GM12878 (cell line): ENCODE results near the gene FKRP. TPM values are rescaled to one million over a fixed set of nuclear protein-coding genes. Genes with fewer than 3 reads are reported as not detected.

ENCODE experiments used
- ATAC-seq: fragments of 200-7000 bp; cut with Tn5 transposase; 3 replicates; pipeline ENCODE4 v1.9.1; 2020; ENCODE audit warnings: mild to moderate bottlenecking, moderate library complexity
- Bru-seq: library from RNA; stranded (reverse); fragments of 400-500 nt; gene quantifications from one replicate; lab custom pipeline; 2021; lab: Mats Ljungman, UMichigan
- BruChase-seq, 2 experiments: library from RNA; stranded (reverse); fragments of 400-500 nt; gene quantifications; one replicate each; lab custom pipeline; 2021; lab: Mats Ljungman, UMichigan
- BruUV-seq: library from RNA; stranded (reverse); fragments of 400-500 nt; replicated peaks from 2 replicates; lab custom pipeline; 2021; lab: Mats Ljungman, UMichigan
- CTCF ChIA-PET: fragments of 300-600 bp; sonication (Branson Sonifier 250); formaldehyde crosslinking; extraction: SDS; loops from one replicate; lab custom pipeline; 2021; ENCODE audit warnings: inconsistent platforms; lab: Yijun Ruan, JAX
- POLR2A ChIA-PET: fragments of 350-600 bp; formaldehyde crosslinking; extraction: SDS; loops from one replicate; lab custom pipeline; 2021; ENCODE audit warnings: inconsistent platforms; lab: Charles Lee
- RAD21 ChIA-PET: fragments of 300-600 bp; sonication (Branson Sonifier 250); formaldehyde crosslinking; loops from one replicate; lab custom pipeline; 2023; ENCODE audit warnings: antibody characterized with exemption; ENCODE audit not compliant: unreplicated experiment; lab: Charles Lee
- SMC1A ChIA-PET: fragments of 300-600 bp; sonication (Branson Sonifier 250); formaldehyde crosslinking; loops from one replicate; lab custom pipeline; 2023; ENCODE audit not compliant: unreplicated experiment, uncharacterized antibody; lab: Charles Lee
- DNase-seq: peaks from one replicate; pipeline ENCODE4 v3.0.0-alpha.2; 2011; ENCODE audit warnings: low read depth, low spot score
- FAIRE-seq: peaks from 3 replicates; lab custom pipeline; 2011; peaks lifted over from hg19 to GRCh38; lab: Jason Lieb, UNC
- H2AFZ ChIP-seq: 2 replicates; pipeline ENCODE4 v1.6.0; 2011; ENCODE audit warnings: low read depth, low read length, control low read depth; ENCODE audit not compliant: control insufficient read depth
- H3K27ac ChIP-seq: 2 replicates; pipeline ENCODE4 v1.5.1; 2011; ENCODE audit warnings: control low read depth; ENCODE audit not compliant: control insufficient read depth, insufficient read depth
- H3K27me3 ChIP-seq, 2 experiments: replicated peaks in 1 of 2; 2 replicates each; pipeline versions ENCODE4 v1.6.0 to v1.6.1; 2011; ENCODE audit warnings: low read length in 1 of 2; ENCODE audit not compliant: control insufficient read depth in 2 of 2, insufficient read depth in 2 of 2
- H3K36me3 ChIP-seq, 2 experiments: 2 replicates each; pipeline ENCODE4 v1.5.1; 2011; ENCODE audit warnings: low read length in 1 of 2; ENCODE audit not compliant: control insufficient read depth in 2 of 2, insufficient read depth in 2 of 2
- H3K4me1 ChIP-seq: 2 replicates; pipeline ENCODE4 v1.6.1; 2011; ENCODE audit warnings: mild to moderate bottlenecking, low read length, moderate library complexity, mixed read lengths; ENCODE audit not compliant: control insufficient read depth, insufficient read depth
- H3K4me2 ChIP-seq: 2 replicates; pipeline ENCODE4 v1.6.0; 2011; ENCODE audit warnings: control low read depth; ENCODE audit not compliant: control insufficient read depth, insufficient read depth
- H3K4me3 ChIP-seq: fragments of 200-600 bp; sonication (generic); 2 replicates; pipeline ENCODE4 v1.5.1; 2016
- H3K79me2 ChIP-seq: 2 replicates; pipeline ENCODE4 v1.6.0; 2011; ENCODE audit warnings: low read length; ENCODE audit not compliant: control insufficient read depth, insufficient read depth
- H3K9ac ChIP-seq: 2 replicates; pipeline ENCODE4 v1.8.0; 2011; ENCODE audit warnings: low read length, control low read depth, mixed read lengths; ENCODE audit not compliant: control insufficient read depth, insufficient read depth
- H3K9me3 ChIP-seq: replicated peaks from 3 replicates; pipeline ENCODE4 v1.5.1; 2011; ENCODE audit warnings: mild to moderate bottlenecking, low read length; ENCODE audit not compliant: control insufficient read depth, insufficient read depth
- H4K20me1 ChIP-seq: 2 replicates; pipeline ENCODE4 v1.6.0; 2011; ENCODE audit not compliant: control insufficient read depth, insufficient read depth
- ASH2L ChIP-seq: fragments of 300-600, 200-600 bp; sonication (generic); IDR thresholded peaks from 2 replicates; pipeline ENCODE4 v1.6.1; 2017; ENCODE audit warnings: low read depth, mild to moderate bottlenecking, borderline replicate concordance
- CEBPZ ChIP-seq: fragments of 150-350 bp; IDR thresholded peaks from 2 replicates; pipeline ENCODE4 v1.6.1; 2016; ENCODE audit warnings: low read depth, low read length
- CHD1 ChIP-seq: IDR thresholded peaks from 2 replicates; pipeline ENCODE4 v1.6.1; 2012; ENCODE audit warnings: low read depth, low read length, improper control_type of control experiment
- DPF2 ChIP-seq: fragments of 450-650 bp; IDR thresholded peaks from 2 replicates; pipeline ENCODE4 v1.6.1; 2017; ENCODE audit warnings: mild to moderate bottlenecking
- KDM1A ChIP-seq: fragments of 200-600 bp; sonication (generic); IDR thresholded peaks from 2 replicates; pipeline ENCODE4 v1.6.1; 2016; ENCODE audit warnings: borderline replicate concordance
- LARP7 ChIP-seq: fragments of 450-650 bp; IDR thresholded peaks from 2 replicates; pipeline ENCODE4 v1.6.1; 2017; ENCODE audit warnings: mild to moderate bottlenecking
- NFYA ChIP-seq: IDR thresholded peaks from 2 replicates; pipeline ENCODE4 v1.6.1; 2011; ENCODE audit warnings: low read depth, mild to moderate bottlenecking, low read length, improper control_type of control experiment, borderline replicate concordance
- NR2F1 ChIP-seq: fragments of 450-650 bp; conservative IDR thresholded peaks from 2 replicates; pipeline ENCODE4 v1.6.1; 2017; ENCODE audit warnings: mild to moderate bottlenecking
- PAX5 ChIP-seq: IDR thresholded peaks from 2 replicates; pipeline ENCODE4 v1.6.1; 2011; ENCODE audit warnings: low read depth, low read length, borderline replicate concordance
- RAD21 ChIP-seq: IDR thresholded peaks from 2 replicates; pipeline ENCODE4 v1.6.1; 2011; ENCODE audit warnings: mild to moderate bottlenecking, low read depth, low read length, moderate library complexity; ENCODE audit not compliant: insufficient read depth
- RUNX3 ChIP-seq: IDR thresholded peaks from 2 replicates; pipeline ENCODE4 v1.6.1; 2012; ENCODE audit warnings: low read length, inconsistent platforms
- SMC3 ChIP-seq: IDR thresholded peaks from 2 replicates; pipeline ENCODE4 v1.6.1; 2011; ENCODE audit warnings: low read length, improper control_type of control experiment, borderline replicate concordance
- TAF1 ChIP-seq: IDR thresholded peaks from 2 replicates; pipeline ENCODE4 v1.6.1; 2011; ENCODE audit warnings: mild to moderate bottlenecking, low read depth, low read length, borderline replicate concordance
- TCF12 ChIP-seq: IDR thresholded peaks from 2 replicates; pipeline ENCODE4 v1.6.1; 2011; ENCODE audit warnings: low read depth, mild to moderate bottlenecking, low read length
- WRNIP1 ChIP-seq: IDR thresholded peaks from 2 replicates; pipeline ENCODE4 v1.6.1; 2011; ENCODE audit warnings: low read depth, low read length, improper control_type of control experiment, borderline replicate concordance
- WGBS: methylation state at CpG from one replicate; pipeline ENCODE4 v1.1.6; 2016; ENCODE audit warnings: low lambda C conversion rate; ENCODE audit not compliant: insufficient replicate concordance, insufficient coverage; ENCODE audit errors: missing lambda C conversion rate; 5-methylcytosine and 5-hydroxymethylcytosine counted together
- in situ Hi-C: fragments of 300-500 bp; cut with MboI; formaldehyde crosslinking; loops from 9 replicates; pipeline ENCODE4 v1.14.3; 2018; ENCODE audit warnings: mixed read lengths
- intact Hi-C: fragments of 100-400 bp; cut with micrococcal nuclease; formaldehyde crosslinking; loops from one replicate; pipeline ENCODE4 v1.14.2; 2022; ENCODE audit not compliant: unreplicated experiment
- long read RNA-seq, 2 experiments: library from polyadenylated mRNA; unstranded; transcript quantifications; one replicate each; pipeline ENCODE4 v2.0.0, GENCODE V29; 2019 to 2020
- polyA minus RNA-seq, 3 experiments: library from RNA; depleted of rRNA, polyadenylated mRNA; stranded (reverse); fragments of >200 nt; gene quantifications; 2 replicates each; pipeline ENCODE4 v1.2.3, GENCODE V29; 2011
- polyA plus RNA-seq, 11 experiments: library from polyadenylated mRNA; depleted of rRNA in 4 of 11; unstranded in 6 of 11; stranded (reverse) in 5 of 11; fragments of >200 nt; fragmentation: Nextera tagmentation in 4 of 11; fragmentation: Illumina TruSeq in 1 of 11; extraction: Ambion mirVana in 4 of 11; extraction: Trizol in 1 of 11; gene quantifications; 1 replicate in 1 of 11; 2 replicates in 10 of 11; pipeline versions ENCODE4 v1.2.1 to v1.2.3, GENCODE V29; 2011 to 2016; ENCODE audit warnings: inconsistent platforms in 2 of 11, missing spikeins in 2 of 11, low read depth in 1 of 11
- total RNA-seq, 4 experiments: library from RNA; depleted of rRNA in 3 of 4; stranded (reverse); fragments of >200 nt in 3 of 4; fragmentation: Illumina TruSeq in 1 of 4; extraction: Trizol in 1 of 4; gene quantifications; 2 replicates each; pipeline versions ENCODE4 v1.2.1 to v1.2.3, GENCODE V29; 2013 to 2021
- TF ChIP-seq, protein P1 (sequence below): IDR thresholded peaks from 2 replicates; pipeline ENCODE4 v1.6.1; 2012; ENCODE audit warnings: low read depth, low read length, improper control_type of control experiment

Gene FKRP
- total RNA-seq (2013; cell fraction: nucleolus; rRNA removed): 13.5 and 18.7 TPM in 2 replicates
- total RNA-seq (2014; rRNA removed) (7.9 and 10.1 TPM in 2 replicates), total RNA-seq (2014; rRNA removed; fragmentation: Illumina TruSeq; extraction: Trizol) (5.8 and 6.9 TPM in 2 replicates), total RNA-seq (2021) (13.0 and 13.3 TPM in 2 replicates), polyA plus RNA-seq (2011; rRNA removed) (3.3 and 4.2 TPM in 2 replicates), polyA plus RNA-seq (2014; fragmentation: Illumina TruSeq; extraction: Trizol) (8.0 and 8.7 TPM in 2 replicates), polyA plus RNA-seq (2014; fragmentation: Nextera tagmentation; extraction: Ambion mirVana) (1 to 10 TPM; 1.3 to 1.8 TPM), polyA plus RNA-seq (2014; rRNA removed) (14.1 and 14.2 TPM in 2 replicates), polyA plus RNA-seq (2016; fragmentation: Nextera tagmentation; extraction: Ambion mirVana) (1 to 10 TPM; 6.7 to 8.8 TPM), polyA minus RNA-seq (2011; rRNA and poly(A)+ RNA removed) (2.9 and 4.9 TPM in 2 replicates), Bru-seq, nascent RNA (percentile 56 among the genes with signal in this experiment), BruChase-seq, experiment 1, labeled RNA remaining after a 6-hour chase (percentile 54 among the genes with signal in this experiment), BruChase-seq, experiment 2, labeled RNA remaining after a 2-hour chase (percentile 66 among the genes with signal in this experiment)
- 5.4 TPM for polyA plus RNA-seq (2011; ENCODE audit: low read depth)
- 4.9 and 8.7 TPM in 2 replicates for polyA plus RNA-seq (2011; cell fraction: cytosol; rRNA removed)
- 11.0 and 19.0 TPM in 2 replicates for polyA plus RNA-seq (2011; cell fraction: nucleus; rRNA removed)
- 5.9 and 11.6 TPM in 2 replicates for polyA plus RNA-seq (2012)
- 1.2 and 1.5 TPM in 2 replicates for polyA minus RNA-seq (2011; cell fraction: cytosol; rRNA and poly(A)+ RNA removed)
- polyA minus RNA-seq (2011; cell fraction: nucleus; rRNA and poly(A)+ RNA removed): 3.6 and 4.2 TPM in 2 replicates
- long read RNA-seq, experiment 1: 0 reads
- long read RNA-seq, experiment 2, partial matches to known transcripts: 1 of 2 reads
- long read RNA-seq, experiment 2, other reads (novel, unspliced or antisense): 1 of 2 reads

GRCh38 chr19:46745521-46746280 is at the start of gene FKRP:
Gene FKRP, plus strand, starts transcription at chr19:46746057. Its CDS starts 9,394 bp downstream, at chr19:46755451.
- Histone ChIP-seq H3K27me3 (no peaks in the 10 kb centered on the region), H3K4me1 (peaks cover 21% of the 10 kb centered on the region), H3K4me2 (peak within 1 kb of the TSS; percentile 88), H3K4me3 (peak within 1 kb of the TSS; percentile 100), H2AFZ (peak within 1 kb of the TSS; percentile 76), H3K9ac (peak within 1 kb of the TSS; percentile 91), H3K9me3 (no peaks in the 10 kb centered on the region), H3K79me2 (peaks cover 60% of the 10 kb centered on the region), H3K36me3 (peaks cover 3 to 6% of the 10 kb centered on the region in 2 experiments; a peak in 3 of 4 replicates), H4K20me1 (peaks cover 5% of the 10 kb centered on the region), H3K27ac (peak within 1 kb of the TSS; percentile 83)
- in situ Hi-C loops: no loop called here
- ChIA-PET SMC1A (interaction anchor here (1.2 kb wide), 1 partner anchor 12 kb away, joined by 3 read pairs; no protein-coding TSS in a partner anchor), POLR2A (interaction anchor here (0.5 to 1.1 kb wide), 3 partner anchors 42 to 211 kb away, joined by 3 to 7 read pairs (median 4); partner anchors contain the start of gene SLC1A5), CTCF (interaction anchor here (0.9 to 4.5 kb wide), 6 partner anchors 8 to 134 kb away, joined by 3 to 24 read pairs (median 7); partner anchors contain the start of gene DACT3), RAD21 (interaction anchor here (1.2 to 1.9 kb wide), 4 partner anchors 28 to 145 kb away, joined by 4 to 9 read pairs (median 6); partner anchors contain the start of genes CALM3 and DACT3)
- BruUV-seq: no TSS peak
- no peak for FAIRE-seq
- intact Hi-C loops: no loop called here
- ATAC-seq: peak; percentile 55
- no peak for DNase-seq
- WGBS: 2% methylated on average over 30 of the region's 68 CpGs
- TF ChIP-seq LARP7: peak; percentile 21
- no peak for TF ChIP-seq NFYA
- TF ChIP-seq RAD21: no peak
- TF ChIP-seq KDM1A: no peak
- TF ChIP-seq PAX5: no peak
- TF ChIP-seq CHD1: no peak
- TF ChIP-seq NR2F1: no peak; the same call in 1 of the 2 replicates
- TF ChIP-seq WRNIP1: no peak
- TF ChIP-seq TAF1: peak; percentile 50; the same call in 1 of the 2 replicates
- TF ChIP-seq SMC3: no peak
- no peak for TF ChIP-seq TCF12
- no peak for TF ChIP-seq ASH2L
- TF ChIP-seq, protein P1, sequence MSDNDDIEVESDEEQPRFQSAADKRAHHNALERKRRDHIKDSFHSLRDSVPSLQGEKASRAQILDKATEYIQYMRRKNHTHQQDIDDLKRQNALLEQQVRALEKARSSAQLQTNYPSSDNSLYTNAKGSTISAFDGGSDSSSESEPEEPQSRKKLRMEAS: no peak
- TF ChIP-seq RUNX3: no peak
- TF ChIP-seq CEBPZ: no peak
- peak; percentile 47; the same call in 1 of the 2 replicates for TF ChIP-seq DPF2
